Liver (tissue), 9 donors: ENCODE data around the gene ARMC5. TPM values are rescaled to one million over a fixed set of nuclear protein-coding genes. Genes with fewer than 3 reads are reported as not detected.

Source experiments
- DNase-seq: peaks from one replicate; pipeline ENCODE4 v3.0.0-alpha.2; 2017; ENCODE audit warnings: low spot score
- H3K27ac ChIP-seq, 2 donors: one replicate each; pipeline ENCODE4 v1.7.0; 2013; ENCODE audit warnings: inconsistent platforms in 2 of 2, low read length in 2 of 2, control low read depth in 1 of 2, low read depth in 1 of 2, mild to moderate bottlenecking in 1 of 2
- H3K27me3 ChIP-seq, 4 donors: one replicate each; pipeline versions ENCODE4 v1.6.1 to v1.7.0; 2013; ENCODE audit warnings: low read length in 3 of 4, inconsistent platforms in 1 of 4, mild to moderate bottlenecking in 1 of 4, moderate library complexity in 1 of 4; ENCODE audit not compliant: control insufficient read depth in 4 of 4, insufficient read depth in 4 of 4
- H3K36me3 ChIP-seq, 4 donors: one replicate each; pipeline versions ENCODE4 v1.6.1 to v1.7.0; 2013; ENCODE audit warnings: low read length in 3 of 4, mild to moderate bottlenecking in 3 of 4, low read depth in 1 of 4, moderate library complexity in 1 of 4; ENCODE audit not compliant: control insufficient read depth in 4 of 4, insufficient read depth in 3 of 4
- H3K4me1 ChIP-seq, 4 donors: one replicate each; pipeline versions ENCODE4 v1.6.1 to v1.7.0; 2013; ENCODE audit warnings: low read length in 3 of 4, mild to moderate bottlenecking in 3 of 4, moderate library complexity in 1 of 4; ENCODE audit not compliant: control insufficient read depth in 4 of 4, insufficient read depth in 4 of 4
- H3K4me3 ChIP-seq, 3 donors: one replicate each; pipeline versions ENCODE4 v1.6.1 to v1.7.0; 2013; ENCODE audit warnings: low read length in 3 of 3, control low read depth in 1 of 3, low read depth in 1 of 3, mild to moderate bottlenecking in 1 of 3
- H3K9ac ChIP-seq, 2 donors: one replicate each; pipeline ENCODE4 v1.7.0; 2013; ENCODE audit warnings: low read length in 2 of 2, mild to moderate bottlenecking in 2 of 2, moderate library complexity in 2 of 2, control low read depth in 1 of 2, low read depth in 1 of 2
- H3K9me3 ChIP-seq, 4 donors: one replicate each; pipeline versions ENCODE4 v1.6.1 to v1.7.0; 2013; ENCODE audit warnings: low read length in 3 of 4; ENCODE audit not compliant: control insufficient read depth in 4 of 4
- ATF3 ChIP-seq: IDR thresholded peaks from 2 replicates; pipeline ENCODE4 v1.6.1; 2016; ENCODE audit warnings: antibody characterized with exemption
- CTCF ChIP-seq: fragments of 150-350 bp; IDR thresholded peaks from 2 replicates; pipeline ENCODE4 v1.5.1; 2017; ENCODE audit warnings: improper control_type of control experiment, low read depth, low read length; ENCODE audit not compliant: missing input control
- EGR1 ChIP-seq, 2 donors: IDR thresholded peaks; 2 replicates each; pipeline ENCODE4 v1.6.1; 2016 to 2018; ENCODE audit warnings: antibody characterized with exemption in 2 of 2, low read depth in 2 of 2
- FOXA1 ChIP-seq: IDR thresholded peaks from 2 replicates; pipeline ENCODE4 v1.6.1; 2016; ENCODE audit warnings: antibody characterized with exemption
- FOXA2 ChIP-seq: IDR thresholded peaks from 2 replicates; pipeline ENCODE4 v1.6.1; 2016; ENCODE audit warnings: antibody characterized with exemption
- GABPA ChIP-seq, 2 donors: IDR thresholded peaks in 1 of 2; conservative IDR thresholded peaks in 1 of 2; 2 replicates each; pipeline ENCODE4 v1.6.1; 2016; ENCODE audit warnings: antibody characterized with exemption in 2 of 2, mild to moderate bottlenecking in 1 of 2, moderate library complexity in 1 of 2
- HNF4A ChIP-seq, 2 donors: conservative IDR thresholded peaks; 2 replicates each; pipeline ENCODE4 v1.6.1; 2016; ENCODE audit warnings: antibody characterized with exemption in 2 of 2, mild to moderate bottlenecking in 2 of 2
- HNF4G ChIP-seq: IDR thresholded peaks from 2 replicates; pipeline ENCODE4 v1.6.1; 2016; ENCODE audit warnings: antibody characterized with exemption
- JUND ChIP-seq, 2 donors: IDR thresholded peaks; 2 replicates each; pipeline ENCODE4 v1.6.1; 2016; ENCODE audit warnings: antibody characterized with exemption in 2 of 2
- NR2F2 ChIP-seq: IDR thresholded peaks from 2 replicates; pipeline ENCODE4 v1.6.1; 2016; ENCODE audit warnings: antibody characterized with exemption
- RAD21 ChIP-seq, 2 donors: IDR thresholded peaks; 2 replicates each; pipeline ENCODE4 v1.6.1; 2016; ENCODE audit warnings: antibody characterized with exemption in 2 of 2, mild to moderate bottlenecking in 2 of 2
- REST ChIP-seq: IDR thresholded peaks from 2 replicates; pipeline ENCODE4 v1.6.1; 2016; ENCODE audit warnings: antibody characterized with exemption, mild to moderate bottlenecking
- RXRA ChIP-seq, 2 donors: IDR thresholded peaks; 2 replicates each; pipeline ENCODE4 v1.6.1; 2017 to 2018; ENCODE audit warnings: antibody characterized with exemption in 2 of 2, mild to moderate bottlenecking in 1 of 2
- SP1 ChIP-seq: IDR thresholded peaks from 2 replicates; pipeline ENCODE4 v1.6.1; 2018; ENCODE audit warnings: antibody characterized with exemption, mild to moderate bottlenecking
- TAF1 ChIP-seq: conservative IDR thresholded peaks from 2 replicates; pipeline ENCODE4 v1.6.1; 2016; ENCODE audit warnings: antibody characterized with exemption, mild to moderate bottlenecking
- YY1 ChIP-seq: IDR thresholded peaks from 2 replicates; pipeline ENCODE4 v1.6.1; 2016; ENCODE audit warnings: antibody characterized with exemption, mild to moderate bottlenecking
- ZBTB33 ChIP-seq: IDR thresholded peaks from 2 replicates; pipeline ENCODE4 v1.6.1; 2016; ENCODE audit warnings: antibody characterized with exemption
- WGBS: extraction: QIAGEN DNeasy Blood & Tissue Kit; methylation state at CpG from one replicate; pipeline ENCODE4 v1.1.7; 2013; 5-methylcytosine and 5-hydroxymethylcytosine counted together
- polyA plus RNA-seq, 2 donors: library from polyadenylated mRNA; stranded (reverse) in 1 of 2; unstranded in 1 of 2; fragments of 200-250 nt in 1 of 2; fragments of >200 nt in 1 of 2; fragmentation: Nextera tagmentation in 1 of 2; extraction: Ambion mirVana in 1 of 2; gene quantifications; one replicate each; pipeline versions ENCODE4 v1.2.1 to v1.2.3, GENCODE V29; 2013 to 2015
- total RNA-seq, 2 donors: library from RNA; depleted of rRNA; stranded (reverse); fragments of >200 nt; gene quantifications; one replicate each; pipeline ENCODE4 v1.2.3, GENCODE V29; 2014
- donor health status: healthy.
- donor health status: healthy.
- donor health status: healthy.
- donor health status: healthy.
- donor health status: healthy.

Gene ARMC5
- total and polyA plus RNA-seq, 4 donors = 5.4 to 13.3 (median 11.4) TPM

- Histone ChIP-seq H3K9ac (no peak overlapping the region), H3K27ac (no peak overlapping the region)
Measured at GRCh38 chr16:31467151-31467773, 8.0 kb downstream of the ARMC5 start.

More at GRCh38 chr16:31467151-31467773, 8.0 kb downstream of the ARMC5 start:
- Histone ChIP-seq H3K27me3 (no peaks in the 10 kb centered on the region), H3K4me1 (peaks cover 4 to 20% (median 10%) of the 10 kb centered on the region in 4 donors), H3K36me3 (peaks cover 0 to 23% (median 3%) of the 10 kb centered on the region in 4 donors), H3K4me3 (no peak overlapping the region), H3K9me3 (no peaks in the 10 kb centered on the region)
- no peak for DNase-seq
- TF ChIP-seq CTCF (no peak), SP1 (no peak), ZBTB33 (no peak), RAD21 (IDR thresholded peaks at IDR 0.05) (no peak), HNF4G (no peak), REST (no peak), FOXA1 (no peak), TAF1 (no peak), ATF3 (no peak), GABPA (IDR thresholded peaks at IDR 0.05 in 1 of 2, conservative IDR thresholded peaks at IDR 0.05 in 1 of 2) (no peak), HNF4A (conservative IDR thresholded peaks at IDR 0.05) (no peak), YY1 (no peak), JUND (IDR thresholded peaks at IDR 0.05) (no peak), NR2F2 (no peak), FOXA2 (no peak), RXRA (IDR thresholded peaks at IDR 0.05) (no peak), EGR1 (IDR thresholded peaks at IDR 0.05; ENCODE audit: low read depth in 2 of 2) (no peak)
- WGBS = 88% methylated on average over 5 of the region's 5 CpGs
